HG03060 (cell line): ENCODE measurements around the gene TSPAN18.

ENCODE experiments used
- ATAC-seq: cut with Tn5 transposase; IDR thresholded peaks from one replicate; pipeline ENCODE4 v1.9.1; 2021; ENCODE audit warnings: low read depth, moderate number of reproducible peaks; ENCODE audit not compliant: unreplicated experiment

The TSPAN18 gene

DNA sequence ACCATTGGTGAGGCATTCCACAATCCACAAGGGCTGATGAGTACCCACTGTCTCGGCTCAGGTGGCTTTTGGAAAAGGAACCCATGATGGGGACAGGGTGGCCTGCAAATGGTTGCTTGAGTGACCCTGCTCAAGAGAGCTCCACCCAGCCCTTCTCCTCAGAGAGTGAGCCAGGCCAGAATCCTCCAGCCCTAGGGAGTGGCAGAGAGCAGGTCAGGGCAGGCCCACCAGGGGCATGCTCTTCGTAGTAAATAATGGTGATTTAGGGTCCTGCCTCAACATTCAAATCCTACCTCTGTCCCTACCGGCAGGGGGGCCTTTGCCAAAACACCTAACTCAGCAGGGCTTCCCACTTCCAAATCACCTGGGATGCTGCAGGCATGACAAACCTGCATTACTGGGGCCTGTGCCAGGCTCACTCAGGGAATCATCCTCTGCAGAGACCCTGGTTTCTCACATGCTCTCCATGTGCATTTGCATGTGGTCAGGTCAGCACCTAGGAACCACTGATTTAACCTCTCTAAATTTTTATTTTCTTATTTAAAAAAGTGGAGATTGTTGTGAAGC lies 241.3 kb downstream of the TSPAN18 start:
- ATAC-seq: no peak

GRCh38 chr11:44968510-44968909 lies 241.7 kb downstream of the TSPAN18 start:
- no peak for ATAC-seq

- ATAC-seq: no peak
Measured at GRCh38 chr11:44969651-44970252, 243.0 kb downstream of the TSPAN18 start.

- no peak for ATAC-seq
Measured at GRCh38 chr11:44970293-44970692, 243.5 kb downstream of the TSPAN18 start.

DNA sequence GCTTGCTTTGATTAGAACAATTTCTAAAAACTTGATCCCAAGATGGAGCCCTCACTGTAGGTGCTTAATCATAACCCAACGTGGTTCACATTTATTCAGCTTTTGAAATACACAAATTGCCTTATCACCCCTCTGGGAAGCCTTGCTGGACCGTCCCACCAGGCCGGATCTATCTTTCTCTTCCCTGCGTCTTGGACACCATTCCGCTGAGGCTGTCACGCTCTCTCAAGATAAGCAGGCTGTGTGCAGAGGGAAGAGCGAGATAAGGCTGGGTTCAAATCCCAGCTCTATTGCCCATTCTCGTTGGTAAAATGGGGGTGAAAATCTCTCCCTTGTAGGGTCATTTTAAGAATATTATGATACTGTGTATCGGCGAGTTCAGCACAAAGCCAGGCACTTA lies 244.4 kb downstream of the TSPAN18 start:
- no peak for ATAC-seq

DNA sequence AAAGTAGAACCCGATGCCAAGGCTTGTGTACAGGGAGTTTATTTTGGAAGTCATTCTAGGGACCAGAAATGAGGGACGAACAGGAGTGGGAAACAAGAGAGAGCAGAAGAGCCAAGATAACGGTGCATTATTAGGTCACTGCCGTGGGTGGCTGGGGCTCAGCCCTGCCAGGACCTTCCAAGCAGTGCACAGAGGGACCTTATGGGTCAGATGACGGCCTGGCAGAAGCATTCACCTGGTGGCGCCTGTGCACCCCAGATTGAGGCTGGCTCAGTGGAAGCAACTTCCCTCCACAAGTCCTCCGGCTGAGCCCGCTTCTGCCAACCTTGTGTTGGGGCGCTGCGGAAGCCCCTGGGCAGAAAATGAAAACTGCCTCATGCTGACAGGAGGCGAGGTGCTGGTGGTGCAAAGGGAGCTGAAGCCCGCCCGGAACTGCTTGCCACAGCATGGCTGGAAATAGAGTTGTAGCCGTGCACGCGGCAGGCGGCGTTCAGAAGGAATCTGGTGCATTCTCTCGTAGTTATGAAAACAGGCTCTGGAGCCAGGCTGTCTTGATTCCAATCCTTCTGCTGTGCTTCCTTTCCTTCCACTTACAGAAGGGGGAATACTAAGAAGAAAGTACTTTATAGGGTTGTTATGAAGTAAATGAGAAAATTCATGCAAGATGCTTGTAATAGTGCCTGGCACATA lies 246.1 kb downstream of the TSPAN18 start:
- ATAC-seq: no peak

- no peak for ATAC-seq
Measured at GRCh38 chr11:44973632-44974401, 247.1 kb downstream of the TSPAN18 start.

DNA sequence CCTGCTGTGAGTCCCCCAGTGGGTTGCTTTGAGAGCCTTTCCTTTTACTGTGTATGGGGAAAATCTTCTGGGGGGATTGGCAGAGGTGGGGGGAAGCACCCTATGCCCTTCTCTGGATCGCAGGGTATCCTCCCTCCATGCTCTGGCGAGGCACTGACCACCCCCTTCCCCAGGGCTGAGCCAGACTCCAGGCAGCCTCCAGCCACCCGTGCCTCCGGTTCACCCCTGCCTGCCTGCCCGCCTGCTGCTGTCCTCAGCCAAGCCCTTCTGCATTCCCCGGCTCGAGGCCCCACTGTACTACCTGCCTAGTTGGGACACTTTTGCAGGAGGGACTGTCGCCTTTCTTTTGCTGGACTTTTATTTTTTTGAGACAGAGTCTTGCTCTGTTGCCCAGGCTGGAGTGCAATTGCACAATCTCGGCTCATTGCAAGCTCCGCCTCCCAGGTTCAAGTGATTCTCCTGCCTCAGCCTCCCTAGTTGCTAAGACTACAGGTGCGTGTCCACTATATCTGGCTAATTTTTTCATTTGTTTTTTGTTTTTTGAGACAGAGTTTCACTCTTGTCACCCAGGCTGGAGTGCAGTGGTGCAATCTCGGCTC lies 247.7 kb downstream of the TSPAN18 start:
- no peak for ATAC-seq

DNA sequence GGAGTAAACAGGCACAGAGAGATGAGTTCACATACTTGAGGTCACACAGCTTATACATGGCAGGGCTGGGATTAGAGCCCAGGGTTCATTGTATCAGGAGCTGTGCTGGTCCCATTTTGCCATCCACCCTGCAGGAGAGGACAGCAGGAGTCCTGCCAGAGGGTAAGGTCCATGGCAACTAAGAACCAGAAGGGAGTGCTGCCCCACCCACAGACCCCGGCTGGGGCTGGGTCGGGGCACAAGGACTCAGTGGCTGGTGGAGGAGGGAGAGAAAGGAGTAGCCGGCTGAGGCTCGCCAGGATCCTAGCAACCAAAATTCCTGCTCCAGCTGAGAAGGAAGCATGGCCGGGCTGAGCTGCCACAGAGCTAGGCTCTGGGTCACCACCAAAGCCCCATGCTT lies 249.8 kb downstream of the TSPAN18 start:
- no peak for ATAC-seq

GRCh38 chr11:44977493-44977984 lies 250.8 kb downstream of the TSPAN18 start:
- ATAC-seq: no peak

- ATAC-seq: no peak
Measured at GRCh38 chr11:44978274-44978960, 251.7 kb downstream of the TSPAN18 start.

GRCh38 chr11:44978961-44979331 lies 252.2 kb downstream of the TSPAN18 start:
- ATAC-seq: no peak

DNA sequence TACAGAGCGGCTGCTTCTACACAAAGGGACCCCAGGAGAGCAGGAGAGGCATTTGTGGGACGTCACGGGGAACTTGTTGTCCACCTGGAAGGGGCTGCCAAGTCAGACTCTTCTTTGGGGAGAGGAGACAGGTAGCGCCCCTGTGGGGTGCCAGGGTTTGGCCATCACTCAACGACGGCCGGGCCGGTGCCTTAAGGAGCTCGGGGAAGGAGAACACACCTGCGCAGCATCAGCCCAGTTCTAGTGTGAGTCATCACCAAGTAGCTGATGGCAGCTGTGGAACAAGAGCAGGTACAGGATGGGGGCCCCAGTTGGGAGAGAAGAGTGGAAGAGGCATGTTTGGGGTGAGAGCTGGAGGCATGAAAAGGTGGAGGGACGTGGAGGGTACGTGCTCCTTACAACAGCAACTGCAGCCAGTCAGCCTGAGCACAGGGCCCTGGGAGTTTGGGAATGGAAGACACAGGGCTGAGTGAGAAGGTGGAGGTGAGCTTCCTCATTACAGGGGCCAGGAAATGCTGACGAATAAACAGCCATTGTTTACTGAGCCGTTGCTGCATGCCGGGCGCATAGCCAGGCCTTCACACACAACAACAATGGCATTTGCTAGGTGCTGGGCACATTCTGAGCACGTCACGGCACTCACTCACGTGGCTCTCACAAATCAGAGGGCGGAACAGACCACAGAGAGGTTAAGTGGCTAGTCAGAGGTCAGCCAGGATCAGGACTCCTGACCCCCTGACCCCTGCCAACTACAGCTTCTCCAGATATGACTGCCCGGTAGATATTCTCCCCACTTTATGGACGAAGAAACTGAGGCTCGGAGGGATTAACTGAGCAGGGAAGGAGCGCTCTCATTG lies 253.0 kb downstream of the TSPAN18 start:
- no peak for ATAC-seq

DNA sequence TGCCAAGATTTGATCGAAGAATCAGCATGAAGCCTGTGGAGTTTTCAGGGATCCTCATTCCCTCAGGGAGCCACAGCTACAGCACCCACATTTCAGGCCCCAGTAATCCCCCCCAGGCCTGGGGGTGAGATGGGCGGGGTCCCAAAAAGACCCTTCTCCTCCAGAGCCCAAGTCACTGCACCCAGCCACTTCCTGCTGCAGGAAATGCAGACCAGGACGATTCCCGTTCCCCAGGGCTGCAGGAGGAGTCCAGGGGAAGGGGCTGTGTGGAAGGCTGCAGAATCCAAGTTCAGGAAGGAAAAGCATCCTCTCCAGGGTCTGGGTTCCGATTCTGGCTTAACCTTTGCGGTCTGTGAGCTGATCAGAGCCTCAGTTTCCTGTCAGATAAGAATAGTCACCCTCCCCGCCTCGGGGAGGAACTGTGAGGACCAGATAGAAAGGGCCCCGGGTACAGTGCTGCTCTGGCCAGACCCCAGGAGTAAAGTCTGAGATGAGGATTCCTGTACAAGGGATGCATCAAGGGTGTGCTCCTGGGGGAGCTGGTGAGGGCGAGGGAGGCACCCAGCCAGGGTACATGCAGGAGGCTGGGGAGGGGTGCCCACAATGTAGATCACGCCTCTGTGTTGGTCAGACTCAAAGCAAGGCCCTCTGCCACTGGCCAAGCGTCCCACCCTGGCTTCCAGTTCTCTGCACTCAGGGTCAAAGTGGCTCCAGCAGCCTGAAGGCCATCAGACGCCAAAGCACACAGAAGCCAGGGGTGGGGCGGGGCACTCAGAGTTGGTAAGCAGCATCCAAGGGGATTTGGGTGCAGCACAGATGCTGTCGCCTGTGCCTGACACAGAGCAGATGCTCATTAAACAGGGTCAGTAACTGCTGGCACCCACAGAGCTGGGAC lies 254.0 kb downstream of the TSPAN18 start:
- ATAC-seq: no peak
